ENCODE results near the gene HMHB1. TPM values are rescaled to one million over a fixed set of nuclear protein-coding genes. Genes with fewer than 3 reads are reported as not detected.

The HMHB1 gene
- total RNA-seq, 1 experiment from 2014 or later, result not detected

DNA sequence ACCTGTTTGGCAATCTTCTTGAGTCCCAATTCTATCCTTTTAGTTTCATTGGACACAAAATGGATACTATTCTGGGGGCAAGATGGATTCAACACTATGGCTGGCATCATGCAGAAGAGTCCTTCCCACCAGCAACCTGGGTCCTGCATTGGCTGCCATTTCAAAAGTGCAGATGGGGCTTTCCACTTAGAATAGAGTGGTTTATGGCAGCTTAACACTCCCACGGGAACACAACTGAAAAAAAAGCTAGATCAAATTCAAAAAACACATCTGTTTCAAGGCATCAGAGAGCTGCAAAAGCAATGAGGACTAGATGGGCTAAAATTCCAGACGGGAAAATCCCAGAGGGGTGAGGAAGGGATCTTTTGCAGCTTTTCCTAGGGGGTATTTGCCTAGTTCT lies 11.2 kb upstream of the HMHB1 start:
- Mint-ChIP-seq H3K36me3 (ENCODE audit: insufficient read depth in 1 of 3, low read depth in 3 of 3) (no peaks in the 10 kb centered on the region), H3K9me3 (no peaks in the 10 kb centered on the region), H3K4me1 (no peaks in the 10 kb centered on the region), H3K27ac (no peak overlapping the region; a peak in 1 of 7 replicates), H3K4me3 (no peak overlapping the region), H3K27me3 (ENCODE audit: low read depth) (no peaks in the 10 kb centered on the region)
- Histone ChIP-seq H2AFZ (ENCODE audit: low read length) (peak overlapping the region; percentile 22), H3K23me2 (ENCODE audit: insufficient read length, low read depth, low read length, poor library complexity, severe bottlenecking) (no peaks in the 10 kb centered on the region), H3K27ac (ENCODE audit: insufficient read length, low read depth, low read length) (no peak overlapping the region), H2BK120ac (ENCODE audit: low read depth, low read length, poor library complexity, severe bottlenecking) (no peak overlapping the region), H3K4me1 (ENCODE audit: insufficient read depth, low read length) (no peaks in the 10 kb centered on the region), H2BK15ac (ENCODE audit: low read depth, low read length) (no peak overlapping the region), H4K8ac (replicated peaks; ENCODE audit: insufficient read length, low read depth, low read length) (no peak overlapping the region), H3K23ac (ENCODE audit: insufficient read length, low read depth, low read length) (no peak overlapping the region), H3K79me2 (ENCODE audit: insufficient read depth, low read length) (no peaks in the 10 kb centered on the region), H3K56ac (ENCODE audit: insufficient read length, low read depth, low read length) (no peak overlapping the region), H3K9ac (ENCODE audit: extremely low read depth, insufficient read length, low read length) (no peak overlapping the region), H3K14ac (ENCODE audit: insufficient read depth, low read length) (no peak overlapping the region), H3K18ac (ENCODE audit: insufficient read length, low read depth, low read length) (peak overlapping the region; percentile 27), H4K5ac (ENCODE audit: insufficient read length, low read depth, low read length) (no peak overlapping the region), H2BK12ac (ENCODE audit: insufficient read length, low read depth, low read length) (no peak overlapping the region), H4K20me1 (ENCODE audit: control insufficient read depth, insufficient read depth, insufficient read length) (no peaks in the 10 kb centered on the region), H3K4me2 (ENCODE audit: insufficient read depth, insufficient read length, low read length) (no peak overlapping the region), H3K79me1 (ENCODE audit: insufficient read depth, low read depth, low read length, poor library complexity, severe bottlenecking) (no peaks in the 10 kb centered on the region), H4K91ac (ENCODE audit: insufficient read length, low read depth, low read length) (no peak overlapping the region), H3K27me3 (ENCODE audit: insufficient read depth, low read length) (no peaks in the 10 kb centered on the region), H3T11ph (ENCODE audit: low read length) (no peak overlapping the region), H2AK5ac (ENCODE audit: insufficient read length, low read length) (no peak overlapping the region), H3K4ac (ENCODE audit: low read depth, low read length) (no peak overlapping the region), H2BK20ac (ENCODE audit: low read depth, low read length, poor library complexity, severe bottlenecking) (no peak overlapping the region), H3K9me3 (ENCODE audit: control insufficient read depth, low read depth, low read length) (no peaks in the 10 kb centered on the region), H2BK5ac (ENCODE audit: insufficient read length, low read length) (no peak overlapping the region)
- no peak for DNase-seq
- no CpG with 5 or more reads among the region's 2 CpGs for WGBS (ENCODE audit: extremely low coverage, insufficient read length, low lambda C conversion rate)
- TF ChIP-seq, protein P1, sequence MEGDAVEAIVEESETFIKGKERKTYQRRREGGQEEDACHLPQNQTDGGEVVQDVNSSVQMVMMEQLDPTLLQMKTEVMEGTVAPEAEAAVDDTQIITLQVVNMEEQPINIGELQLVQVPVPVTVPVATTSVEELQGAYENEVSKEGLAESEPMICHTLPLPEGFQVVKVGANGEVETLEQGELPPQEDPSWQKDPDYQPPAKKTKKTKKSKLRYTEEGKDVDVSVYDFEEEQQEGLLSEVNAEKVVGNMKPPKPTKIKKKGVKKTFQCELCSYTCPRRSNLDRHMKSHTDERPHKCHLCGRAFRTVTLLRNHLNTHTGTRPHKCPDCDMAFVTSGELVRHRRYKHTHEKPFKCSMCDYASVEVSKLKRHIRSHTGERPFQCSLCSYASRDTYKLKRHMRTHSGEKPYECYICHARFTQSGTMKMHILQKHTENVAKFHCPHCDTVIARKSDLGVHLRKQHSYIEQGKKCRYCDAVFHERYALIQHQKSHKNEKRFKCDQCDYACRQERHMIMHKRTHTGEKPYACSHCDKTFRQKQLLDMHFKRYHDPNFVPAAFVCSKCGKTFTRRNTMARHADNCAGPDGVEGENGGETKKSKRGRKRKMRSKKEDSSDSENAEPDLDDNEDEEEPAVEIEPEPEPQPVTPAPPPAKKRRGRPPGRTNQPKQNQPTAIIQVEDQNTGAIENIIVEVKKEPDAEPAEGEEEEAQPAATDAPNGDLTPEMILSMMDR (conservative IDR thresholded peaks at IDR 0.05), result no peak

Data from H9 (cell line).